K562 (cell line): ENCODE data around the gene ZDHHC18. TPM values are rescaled to one million over a fixed set of nuclear protein-coding genes. Genes with fewer than 3 reads are reported as not detected.

ENCODE experiments used
- BRD9 ChIP-seq: fragments of 450-650 bp; IDR thresholded peaks from 2 replicates; pipeline ENCODE4 v1.6.1; 2018; ENCODE audit warnings: low read depth; ENCODE audit not compliant: partially characterized antibody
- ESRRA ChIP-seq: fragments of 450-650 bp; IDR thresholded peaks from 2 replicates; pipeline ENCODE4 v1.6.1; 2014; ENCODE audit warnings: low read depth, mild to moderate bottlenecking, moderate library complexity, borderline replicate concordance
- FOXM1 ChIP-seq, 2 experiments: fragments of 450-650 bp in 1 of 2; sonication (generic) in 1 of 2; formaldehyde crosslinking in 1 of 2; IDR thresholded peaks; 2 replicates each; pipeline versions ENCODE4 v1.6.1 to v1.9.0; 2017 to 2022; ENCODE audit warnings: low read depth in 2 of 2, mild to moderate bottlenecking in 2 of 2, missing genetic modification reagents in 1 of 2, moderate library complexity in 1 of 2
- HDAC2 ChIP-seq: fragments of 450-650 bp; IDR thresholded peaks from 2 replicates; pipeline ENCODE4 v1.6.1; 2016; ENCODE audit warnings: mild to moderate bottlenecking
- HIVEP1 ChIP-seq: fragments of 250-450 bp; sonication (Bioruptor Pico); IDR thresholded peaks from 2 replicates; pipeline ENCODE4 v1.4.0; 2020; ENCODE audit warnings: mild to moderate bottlenecking
- MEF2A ChIP-seq: IDR thresholded peaks from 2 replicates; pipeline ENCODE4 v1.6.1; 2011; ENCODE audit warnings: low read depth, mild to moderate bottlenecking, low read length, moderate library complexity; ENCODE audit not compliant: control insufficient read depth
- MYBL2 ChIP-seq, 2 experiments: fragments of 450-650 bp in 1 of 2; sonication (generic) in 1 of 2; formaldehyde crosslinking in 1 of 2; IDR thresholded peaks; 2 replicates each; pipeline versions ENCODE4 v1.6.1 to v1.8.1; 2017 to 2022; ENCODE audit warnings: borderline replicate concordance in 1 of 2, inconsistent platforms in 1 of 2, low read depth in 1 of 2, mild to moderate bottlenecking in 1 of 2, missing genetic modification reagents in 1 of 2, moderate library complexity in 1 of 2
- NFIC ChIP-seq: fragments of 450-650 bp; IDR thresholded peaks from 2 replicates; pipeline ENCODE4 v1.6.1; 2017; ENCODE audit warnings: mild to moderate bottlenecking, inconsistent platforms
- NR2C2 ChIP-seq, 2 experiments: fragments of 200-800 bp in 1 of 2; sonication (Bioruptor generic) in 1 of 2; sonication (generic) in 1 of 2; formaldehyde crosslinking in 1 of 2; IDR thresholded peaks; 2 replicates each; pipeline versions ENCODE4 v1.6.1 to v1.8.0; 2016 to 2022; ENCODE audit warnings: mild to moderate bottlenecking in 1 of 2, missing compliant biosample characterization in 1 of 2, missing genetic modification characterization in 1 of 2, missing genetic modification reagents in 1 of 2
- PRDM10 ChIP-seq: fragments of 450-650 bp; IDR thresholded peaks from 2 replicates; pipeline ENCODE4 v1.6.1; 2018; ENCODE audit not compliant: partially characterized antibody
- SAP30 ChIP-seq: fragments of 200-600 bp; sonication (generic); IDR thresholded peaks from 2 replicates; pipeline ENCODE4 v1.6.1; 2012; ENCODE audit warnings: borderline replicate concordance, low read depth, mild to moderate bottlenecking, moderate library complexity, low read length, control low read depth, inconsistent platforms; ENCODE audit not compliant: insufficient read depth, poor library complexity, severe bottlenecking
- SMARCC2 ChIP-seq: fragments of 450-650 bp; IDR thresholded peaks from 2 replicates; pipeline ENCODE4 v1.6.1; 2017; ENCODE audit warnings: antibody characterized with exemption, moderate library complexity, mild to moderate bottlenecking, low read depth
- SMARCE1 ChIP-seq: fragments of 450-650 bp; IDR thresholded peaks from 2 replicates; pipeline ENCODE4 v1.7.1; 2016; ENCODE audit warnings: mild to moderate bottlenecking
- STAG1 ChIP-seq: sonication (generic); formaldehyde crosslinking; IDR thresholded peaks from 2 replicates; pipeline ENCODE4 v1.5.0; 2020; ENCODE audit warnings: missing genetic modification reagents, borderline replicate concordance
- XRCC4 ChIP-seq: IDR thresholded peaks from one replicate; pipeline ENCODE4 v1.6.1; 2011; ENCODE audit not compliant: insufficient read depth, insufficient read length; ENCODE audit errors: extremely low read depth
- ZFP91 ChIP-seq: sonication (generic); formaldehyde crosslinking; IDR thresholded peaks from 2 replicates; pipeline ENCODE4 v1.8.0; 2022; ENCODE audit warnings: mild to moderate bottlenecking, missing genetic modification reagents
- polyA plus RNA-seq, 8 experiments: library from polyadenylated mRNA; depleted of rRNA in 4 of 8; stranded (reverse) in 5 of 8; unstranded in 3 of 8; fragments of >200 nt; fragmentation: Nextera tagmentation in 2 of 8; fragmentation: Illumina TruSeq in 1 of 8; extraction: Ambion mirVana in 2 of 8; extraction: Trizol in 1 of 8; gene quantifications; 2 replicates each; pipeline versions ENCODE4 v1.2.1 to v1.2.3, GENCODE V29; 2011 to 2014; ENCODE audit warnings: inconsistent platforms in 1 of 8, missing spikeins in 1 of 8
- total RNA-seq, 7 experiments: library from RNA; depleted of rRNA in 6 of 7; stranded (reverse); fragments of >200 nt in 6 of 7; fragmentation: Illumina TruSeq in 2 of 7; extraction: Trizol in 2 of 7; gene quantifications; 2 replicates each; pipeline versions ENCODE4 v1.2.1 to v1.2.3, GENCODE V29; 2011 to 2021; ENCODE audit warnings: low replicate concordance in 1 of 7
- TF ChIP-seq, protein P1 (sequence below): sonication (generic); formaldehyde crosslinking; IDR thresholded peaks from 2 replicates; pipeline ENCODE4 v1.8.1; 2022; ENCODE audit warnings: missing genetic modification reagents
- TF ChIP-seq, protein P2 (sequence below): fragments of 250-450 bp; sonication (Bioruptor Pico); IDR thresholded peaks from 2 replicates; pipeline ENCODE4 v1.8.0; 2021; ENCODE audit warnings: moderate library complexity, mild to moderate bottlenecking, inconsistent platforms

ZDHHC18 gene
- total and polyA plus RNA-seq, 9 of the 15 experiments (the other 6 are each of a cell fraction or from before 2014, with no cell fraction given), result 0.42 to 35.6 (median 15.8) TPM

GRCh38 chr1:26788836-26789611 lies 37.5 kb upstream of the ZDHHC18 start (continued):
- TF ChIP-seq MEF2A (no peak), ZFP91 (no peak), BRD9 (peak; percentile 92), XRCC4 (no peak), ESRRA (0 out of 2 replicates have a peak, but pooled peaks have one; percentile 31), FOXM1 (IDR thresholded peaks at IDR 0.05; ENCODE audit: low read depth) (no peak), FOXM1 (CRISPR knock-in tag; IDR thresholded peaks at IDR 0.05; ENCODE audit: low read depth) (no peak), SMARCE1 (peak; percentile 47; the same call in 1 of the 2 replicates), HIVEP1 (CRISPR knock-in tag) (no peak), SAP30 (no peak), NR2C2 (CRISPR knock-in tag; IDR thresholded peaks at IDR 0.05) (no peak), NR2C2 (tag; IDR thresholded peaks at IDR 0.05) (peak; percentile 11; the same call in 1 of the 2 replicates), NFIC (peak; percentile 39), SMARCC2 (no peak), HDAC2 (no peak), MYBL2 (IDR thresholded peaks at IDR 0.05; ENCODE audit: low read depth) (no peak), MYBL2 (CRISPR knock-in tag; IDR thresholded peaks at IDR 0.05; ENCODE audit: borderline replicate concordance) (no peak), PRDM10 (no peak), STAG1 (CRISPR knock-in tag) (peak; percentile 93)
- TF ChIP-seq, protein P1, sequence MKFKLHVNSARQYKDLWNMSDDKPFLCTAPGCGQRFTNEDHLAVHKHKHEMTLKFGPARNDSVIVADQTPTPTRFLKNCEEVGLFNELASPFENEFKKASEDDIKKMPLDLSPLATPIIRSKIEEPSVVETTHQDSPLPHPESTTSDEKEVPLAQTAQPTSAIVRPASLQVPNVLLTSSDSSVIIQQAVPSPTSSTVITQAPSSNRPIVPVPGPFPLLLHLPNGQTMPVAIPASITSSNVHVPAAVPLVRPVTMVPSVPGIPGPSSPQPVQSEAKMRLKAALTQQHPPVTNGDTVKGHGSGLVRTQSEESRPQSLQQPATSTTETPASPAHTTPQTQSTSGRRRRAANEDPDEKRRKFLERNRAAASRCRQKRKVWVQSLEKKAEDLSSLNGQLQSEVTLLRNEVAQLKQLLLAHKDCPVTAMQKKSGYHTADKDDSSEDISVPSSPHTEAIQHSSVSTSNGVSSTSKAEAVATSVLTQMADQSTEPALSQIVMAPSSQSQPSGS, result no peak
- TF ChIP-seq, protein P2, sequence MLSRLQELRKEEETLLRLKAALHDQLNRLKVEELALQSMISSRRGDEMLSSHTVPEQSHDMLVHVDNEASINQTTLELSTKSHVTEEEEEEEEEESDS (CRISPR knock-in tag), result no peak
